H1 (cell line): ENCODE measurements around the gene SGSH. TPM values are rescaled to one million over a fixed set of nuclear protein-coding genes. Genes with fewer than 3 reads are reported as not detected.

Experiments used
- CBX8 ChIP-seq: fragments of 300-800, 300-1000 bp; sonication (generic); IDR thresholded peaks from 2 replicates; pipeline ENCODE4 v1.7.1; 2016; ENCODE audit warnings: low read depth, low read length, borderline replicate concordance
- GABPA ChIP-seq: IDR thresholded peaks from 2 replicates; pipeline ENCODE4 v1.6.1; 2011; ENCODE audit warnings: mild to moderate bottlenecking, low read length, moderate library complexity, borderline replicate concordance; ENCODE audit not compliant: insufficient read depth
- RAD21 ChIP-seq, 2 experiments: IDR thresholded peaks in 1 of 2; conservative IDR thresholded peaks in 1 of 2; 2 replicates each; pipeline ENCODE4 v1.6.1; 2011; ENCODE audit warnings: low read depth in 2 of 2, low read length in 2 of 2, improper control_type of control experiment in 1 of 2, inconsistent platforms in 1 of 2, mild to moderate bottlenecking in 1 of 2, moderate library complexity in 1 of 2
- TAF7 ChIP-seq: optimal IDR thresholded peaks from 2 replicates; pipeline ENCODE3; 2011; ENCODE audit warnings: low read depth, mild to moderate bottlenecking, inconsistent platforms, low read length, moderate library complexity, borderline replicate concordance
- polyA plus RNA-seq, 7 experiments: library from polyadenylated mRNA; depleted of rRNA in 3 of 7; stranded (reverse) in 5 of 7; unstranded in 2 of 7; fragments of >200 nt in 5 of 7; fragments of 200-250 nt in 2 of 7; gene quantifications; 1 replicate in 5 of 7; 2 replicates in 1 of 7; 4 replicates in 1 of 7; pipeline versions ENCODE4 v1.2.1 to v1.2.3, GENCODE V29; 2011 to 2013; ENCODE audit warnings: missing spikeins in 2 of 7, mixed read lengths in 2 of 7
- total RNA-seq: library from RNA; stranded (reverse); fragmentation: NEBNext Ultra II Directional; extraction: Animal tissue kit (Norgen Biotek cat#: 25700); gene quantifications from 2 replicates; pipeline ENCODE4 v1.2.1, GENCODE V29; 2021

SGSH gene
- total and polyA plus RNA-seq, 2 of the 8 experiments (the other 6 are each of a cell fraction or from before 2014, with no cell fraction given) = 18.0 to 19.6 TPM

DNA sequence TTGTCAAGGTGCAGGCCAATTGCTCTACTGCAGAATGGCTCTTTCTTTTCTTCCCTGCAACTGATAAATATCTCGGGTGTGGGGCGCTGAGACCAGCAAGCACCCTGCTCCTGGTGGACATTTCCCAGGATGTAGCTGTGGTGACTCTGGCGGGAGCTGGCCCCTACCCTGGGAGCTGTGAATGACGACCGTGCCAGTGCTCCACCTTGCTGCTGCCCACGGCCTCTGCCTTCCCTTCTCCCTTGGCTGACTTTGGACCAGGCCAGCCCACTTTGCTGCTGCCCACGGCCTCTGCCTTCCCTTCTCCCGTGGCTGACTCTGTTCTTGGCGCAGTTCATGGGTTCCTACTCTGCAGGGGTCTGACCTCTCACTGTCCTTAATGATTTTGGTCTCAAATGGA lies 34.2 kb downstream of the SGSH start (continued):
- TF ChIP-seq RAD21 (IDR thresholded peaks at IDR 0.05 in 1 of 2, conservative IDR thresholded peaks at IDR 0.05 in 1 of 2; ENCODE audit: low read depth in 2 of 2, low read length in 2 of 2) = 0 out of 4 replicates have a peak, but pooled peaks of 1 of the 2 experiments have one; percentile 12
- no peak for TF ChIP-seq GABPA
- TF ChIP-seq CBX8 = no peak
- TF ChIP-seq TAF7 = no peak
